HCT116 (cell line): Measurements from ENCODE around the gene GSTK1. TPM values are rescaled to one million over a fixed set of nuclear protein-coding genes. Genes with fewer than 3 reads are reported as not detected.

Source experiments
- ATAC-seq: fragments of 200-7000 bp; cut with Tn5 transposase; 2 replicates; pipeline ENCODE4 v1.9.1; 2020; ENCODE audit warnings: mild to moderate bottlenecking, moderate library complexity
- BruUV-seq: library from RNA; stranded (reverse); fragments of 400-500 nt; replicated peaks from 2 replicates; lab custom pipeline; 2021; lab: Mats Ljungman, UMichigan
- CTCF ChIA-PET: fragments of 300-600 bp; sonication (Branson Sonifier 250); formaldehyde crosslinking; loops from one replicate; lab custom pipeline; 2021; ENCODE audit warnings: antibody characterized with exemption; lab: Charles Lee
- POLR2A ChIA-PET: fragments of 300-600, 350-600 bp; sonication (Branson Sonifier 250); formaldehyde crosslinking; loops from one replicate; lab custom pipeline; 2021; ENCODE audit warnings: antibody characterized with exemption; lab: Charles Lee
- RAD21 ChIA-PET, 2 experiments: fragments of 300-600 bp; sonication (Branson Sonifier 250); formaldehyde crosslinking; loops; one replicate each; lab custom pipeline; 2023; ENCODE audit warnings: low total read pairs in 2 of 2; ENCODE audit not compliant: uncharacterized antibody in 2 of 2, unreplicated experiment in 2 of 2, low non-redundant PET in 1 of 2; lab: Charles Lee
- DNase-seq: peaks from one replicate; pipeline ENCODE4 v3.0.0-alpha.2; 2010; ENCODE audit warnings: low read depth, low spot score
- H2AFZ ChIP-seq: fragments of 200-600 bp; shearing (Covaris generic), sonication (generic); 2 replicates; pipeline ENCODE4 v1.6.1; 2017; ENCODE audit warnings: low read depth, mixed run types, mixed read lengths, antibody characterized with exemption, low read length; ENCODE audit not compliant: poor library complexity, severe bottlenecking
- H3K27ac ChIP-seq: 2 replicates; pipeline ENCODE4 v1.5.1; 2012; ENCODE audit warnings: low read depth, low read length
- H3K27me3 ChIP-seq: fragments of 200-600 bp; sonication (generic); 2 replicates; pipeline ENCODE4 v1.6.1; 2016; ENCODE audit warnings: mixed run types, low read length, mixed read lengths; ENCODE audit not compliant: insufficient read depth
- H3K36me3 ChIP-seq, 2 experiments: fragments of 200-500 bp in 1 of 2; fragments of 200-600 bp in 1 of 2; sonication (Bioruptor generic) in 1 of 2; sonication (generic) in 1 of 2; 2 replicates each; pipeline versions ENCODE4 v1.5.1 to v1.6.1; 2014 to 2016; ENCODE audit warnings: low read length in 2 of 2, inconsistent platforms in 1 of 2, mixed read lengths in 1 of 2, mixed run types in 1 of 2; ENCODE audit not compliant: insufficient read depth in 2 of 2, control insufficient read depth in 1 of 2
- H3K4me1 ChIP-seq, 2 experiments: fragments of 200-600 bp in 1 of 2; sonication (generic) in 1 of 2; 2 replicates each; pipeline versions ENCODE4 v1.5.1 to v1.6.1; 2012 to 2017; ENCODE audit warnings: low read length in 2 of 2, inconsistent platforms in 1 of 2, mild to moderate bottlenecking in 1 of 2, mixed read lengths in 1 of 2, mixed run types in 1 of 2, moderate library complexity in 1 of 2; ENCODE audit not compliant: insufficient read depth in 2 of 2, control insufficient read depth in 1 of 2
- H3K4me2 ChIP-seq: fragments of 200-600 bp; sonication (generic); 2 replicates; pipeline ENCODE4 v1.6.1; 2017; ENCODE audit warnings: mixed run types, low read length, mixed read lengths
- H3K4me3 ChIP-seq, 2 experiments: fragments of 200-600 bp in 1 of 2; sonication (generic) in 1 of 2; replicated peaks in 1 of 2; 2 replicates each; pipeline ENCODE4 v1.5.1; 2011 to 2016; ENCODE audit warnings: low read length in 2 of 2, control low read depth in 1 of 2, low read depth in 1 of 2, mild to moderate bottlenecking in 1 of 2, mixed read lengths in 1 of 2, mixed run types in 1 of 2
- H3K79me2 ChIP-seq: fragments of 200-600 bp; sonication (generic); 2 replicates; pipeline ENCODE4 v1.6.1; 2017; ENCODE audit warnings: mild to moderate bottlenecking, mixed run types, low read length, moderate library complexity, mixed read lengths; ENCODE audit not compliant: insufficient read depth
- H3K9ac ChIP-seq: fragments of 200-600 bp; sonication (generic); 2 replicates; pipeline ENCODE4 v1.6.1; 2016; ENCODE audit warnings: low read length, mixed read lengths
- H3K9me2 ChIP-seq: fragments of 200-600 bp; sonication (generic), shearing (Covaris generic); 2 replicates; pipeline ENCODE4 v1.6.1; 2017; ENCODE audit warnings: mixed run types, mild to moderate bottlenecking, moderate library complexity; ENCODE audit not compliant: insufficient read depth
- H3K9me3 ChIP-seq, 2 experiments: fragments of 200-500 bp in 1 of 2; fragments of 200-600 bp in 1 of 2; sonication (Bioruptor generic) in 1 of 2; sonication (generic) in 1 of 2; 2 replicates each; pipeline ENCODE4 v1.6.1; 2014 to 2017; ENCODE audit warnings: low read length in 2 of 2, mixed read lengths in 2 of 2, inconsistent platforms in 1 of 2, low read depth in 1 of 2, mild to moderate bottlenecking in 1 of 2, mixed run types in 1 of 2, moderate library complexity in 1 of 2; ENCODE audit not compliant: control insufficient read depth in 1 of 2, insufficient read depth in 1 of 2
- H4K20me1 ChIP-seq: fragments of 200-600 bp; sonication (generic), shearing (Covaris generic); 2 replicates; pipeline ENCODE4 v1.6.1; 2017; ENCODE audit warnings: mixed run types, mild to moderate bottlenecking, moderate library complexity; ENCODE audit not compliant: insufficient read depth
- CBX3 ChIP-seq: IDR thresholded peaks from 2 replicates; pipeline ENCODE4 v1.6.1; 2012; ENCODE audit warnings: low read depth
- CEBPB ChIP-seq: IDR thresholded peaks from 2 replicates; pipeline ENCODE4 v1.6.1; 2012; ENCODE audit warnings: low read depth
- EZH2 ChIP-seq: fragments of 200-600 bp; sonication (generic); IDR thresholded peaks from 2 replicates; pipeline ENCODE4 v1.6.1; 2017; ENCODE audit warnings: antibody characterized with exemption, mixed run types
- EZH2phosphoT487 ChIP-seq: fragments of 200-600 bp; IDR thresholded peaks from 2 replicates; pipeline ENCODE4 v1.6.1; 2018; ENCODE audit warnings: antibody characterized with exemption, borderline replicate concordance
- JUND ChIP-seq: IDR thresholded peaks from 2 replicates; pipeline ENCODE4 v1.6.1; 2012
- SIN3A ChIP-seq: IDR thresholded peaks from 2 replicates; pipeline ENCODE4 v1.6.1; 2012; ENCODE audit warnings: low read depth
- ZFX ChIP-seq: fragments of 450-650 bp; IDR thresholded peaks from 2 replicates; pipeline ENCODE4 v1.6.1; 2017
- ZNF274 ChIP-seq: fragments of 200-500 bp; sonication (Bioruptor generic); IDR thresholded peaks from 2 replicates; pipeline ENCODE4 v1.6.1; 2014; ENCODE audit warnings: mild to moderate bottlenecking, low read depth, low read length, inconsistent platforms
- intact Hi-C: fragments of 100-400 bp; cut with micrococcal nuclease; formaldehyde crosslinking; loops from 2 replicates; pipeline ENCODE4 v1.10.0; 2022
- total RNA-seq: library from RNA; stranded (reverse); gene quantifications from one replicate; pipeline ENCODE4 v1.2.1, GENCODE V29; 2021; ENCODE audit not compliant: unreplicated experiment
- TF ChIP-seq, protein P1 (sequence below): IDR thresholded peaks from 2 replicates; pipeline ENCODE4 v1.6.1; 2012; ENCODE audit warnings: low read depth
- TF ChIP-seq, protein P2 (sequence below): IDR thresholded peaks from 2 replicates; pipeline ENCODE4 v1.6.1; 2011; ENCODE audit warnings: mild to moderate bottlenecking, low read length, moderate library complexity; ENCODE audit not compliant: insufficient replicate concordance; ENCODE audit errors: extremely low read depth
- TF ChIP-seq, protein P3 (sequence below): IDR thresholded peaks from 2 replicates; pipeline ENCODE4 v1.6.1; 2012

GSTK1 gene
- total RNA-seq, 1 experiment from 2014 or later, result 83.6 TPM

DNA sequence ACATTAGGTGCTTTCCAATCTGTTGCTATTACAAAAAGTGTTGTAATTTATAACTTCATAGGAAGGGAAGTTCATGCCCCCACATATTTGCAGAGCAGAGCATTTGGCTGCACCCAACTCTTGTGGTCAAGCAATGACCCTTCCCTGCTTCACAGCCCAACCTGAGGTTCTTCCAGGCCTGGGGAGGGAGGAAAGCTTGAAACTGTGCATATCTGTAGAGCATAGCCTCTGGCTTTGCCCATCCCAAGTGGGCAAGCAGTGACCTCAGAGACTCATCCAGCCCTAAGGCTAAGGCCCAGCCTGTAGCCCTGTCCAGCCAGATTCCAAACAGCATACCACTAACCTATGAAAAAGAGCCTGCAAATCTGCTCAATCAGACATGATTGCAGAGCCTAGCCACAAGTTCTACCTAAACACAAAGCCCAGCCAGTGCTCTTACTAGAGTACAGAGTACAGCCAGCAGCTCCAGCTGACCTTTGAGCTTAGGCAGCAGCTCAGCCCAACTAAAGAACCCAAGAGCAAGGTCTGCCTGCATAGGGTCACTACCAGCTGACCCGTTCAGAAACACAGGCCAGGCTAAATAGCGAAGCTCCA is 14.4 kb upstream of the GSTK1 start (continued):
- TF ChIP-seq, protein P1, sequence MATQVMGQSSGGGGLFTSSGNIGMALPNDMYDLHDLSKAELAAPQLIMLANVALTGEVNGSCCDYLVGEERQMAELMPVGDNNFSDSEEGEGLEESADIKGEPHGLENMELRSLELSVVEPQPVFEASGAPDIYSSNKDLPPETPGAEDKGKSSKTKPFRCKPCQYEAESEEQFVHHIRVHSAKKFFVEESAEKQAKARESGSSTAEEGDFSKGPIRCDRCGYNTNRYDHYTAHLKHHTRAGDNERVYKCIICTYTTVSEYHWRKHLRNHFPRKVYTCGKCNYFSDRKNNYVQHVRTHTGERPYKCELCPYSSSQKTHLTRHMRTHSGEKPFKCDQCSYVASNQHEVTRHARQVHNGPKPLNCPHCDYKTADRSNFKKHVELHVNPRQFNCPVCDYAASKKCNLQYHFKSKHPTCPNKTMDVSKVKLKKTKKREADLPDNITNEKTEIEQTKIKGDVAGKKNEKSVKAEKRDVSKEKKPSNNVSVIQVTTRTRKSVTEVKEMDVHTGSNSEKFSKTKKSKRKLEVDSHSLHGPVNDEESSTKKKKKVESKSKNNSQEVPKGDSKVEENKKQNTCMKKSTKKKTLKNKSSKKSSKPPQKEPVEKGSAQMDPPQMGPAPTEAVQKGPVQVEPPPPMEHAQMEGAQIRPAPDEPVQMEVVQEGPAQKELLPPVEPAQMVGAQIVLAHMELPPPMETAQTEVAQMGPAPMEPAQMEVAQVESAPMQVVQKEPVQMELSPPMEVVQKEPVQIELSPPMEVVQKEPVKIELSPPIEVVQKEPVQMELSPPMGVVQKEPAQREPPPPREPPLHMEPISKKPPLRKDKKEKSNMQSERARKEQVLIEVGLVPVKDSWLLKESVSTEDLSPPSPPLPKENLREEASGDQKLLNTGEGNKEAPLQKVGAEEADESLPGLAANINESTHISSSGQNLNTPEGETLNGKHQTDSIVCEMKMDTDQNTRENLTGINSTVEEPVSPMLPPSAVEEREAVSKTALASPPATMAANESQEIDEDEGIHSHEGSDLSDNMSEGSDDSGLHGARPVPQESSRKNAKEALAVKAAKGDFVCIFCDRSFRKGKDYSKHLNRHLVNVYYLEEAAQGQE, result no peak
- TF ChIP-seq SIN3A (no peak), EZH2phosphoT487 (no peak), ZNF274 (no peak), JUND (no peak), ZFX (no peak), CBX3 (no peak)
- TF ChIP-seq, protein P2, sequence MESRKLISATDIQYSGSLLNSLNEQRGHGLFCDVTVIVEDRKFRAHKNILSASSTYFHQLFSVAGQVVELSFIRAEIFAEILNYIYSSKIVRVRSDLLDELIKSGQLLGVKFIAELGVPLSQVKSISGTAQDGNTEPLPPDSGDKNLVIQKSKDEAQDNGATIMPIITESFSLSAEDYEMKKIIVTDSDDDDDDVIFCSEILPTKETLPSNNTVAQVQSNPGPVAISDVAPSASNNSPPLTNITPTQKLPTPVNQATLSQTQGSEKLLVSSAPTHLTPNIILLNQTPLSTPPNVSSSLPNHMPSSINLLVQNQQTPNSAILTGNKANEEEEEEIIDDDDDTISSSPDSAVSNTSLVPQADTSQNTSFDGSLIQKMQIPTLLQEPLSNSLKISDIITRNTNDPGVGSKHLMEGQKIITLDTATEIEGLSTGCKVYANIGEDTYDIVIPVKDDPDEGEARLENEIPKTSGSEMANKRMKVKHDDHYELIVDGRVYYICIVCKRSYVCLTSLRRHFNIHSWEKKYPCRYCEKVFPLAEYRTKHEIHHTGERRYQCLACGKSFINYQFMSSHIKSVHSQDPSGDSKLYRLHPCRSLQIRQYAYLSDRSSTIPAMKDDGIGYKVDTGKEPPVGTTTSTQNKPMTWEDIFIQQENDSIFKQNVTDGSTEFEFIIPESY, result no peak

DNA sequence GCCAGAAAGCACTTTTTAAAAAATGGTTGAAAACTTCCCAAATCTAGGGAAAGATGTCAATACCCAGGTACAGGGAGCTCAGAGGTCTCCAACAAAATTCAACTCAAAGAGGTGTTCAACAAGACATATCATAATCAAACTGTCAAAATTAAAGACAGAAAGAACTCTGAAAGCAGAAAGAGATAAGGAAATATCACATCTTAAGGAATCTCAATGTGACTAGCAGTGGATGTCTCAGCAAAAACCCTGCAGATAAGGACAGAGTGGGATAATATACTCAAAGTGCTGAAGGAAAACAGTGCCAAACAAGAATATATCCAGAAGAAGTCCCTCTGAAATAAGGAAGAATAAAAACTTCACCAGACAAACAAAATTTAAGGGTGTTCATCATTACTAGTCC is 13.0 kb upstream of the GSTK1 start:
- H4K20me1 ChIP-seq, result no peaks in the 10 kb centered on the region
- H3K27me3 ChIP-seq, result no peaks in the 10 kb centered on the region
- no peaks in the 10 kb centered on the region for H3K79me2 ChIP-seq
- POLR2A ChIA-PET, result no interaction called here
- H3K27ac ChIP-seq, result no peak overlapping the region
- CTCF ChIA-PET, result no interaction called here
- ATAC-seq (no peak), DNase-seq (no peak)
- no peaks in the 10 kb centered on the region for H3K4me1 ChIP-seq
- no peak overlapping the region for H3K9ac ChIP-seq
- H3K36me3 ChIP-seq, result no peaks in the 10 kb centered on the region
- no peak overlapping the region for H2AFZ ChIP-seq
- H3K4me2 ChIP-seq, result no peak overlapping the region
- no peak overlapping the region for H3K4me3 ChIP-seq
- H3K9me2 ChIP-seq, result no peaks in the 10 kb centered on the region
- H3K9me3 ChIP-seq, result no peaks in the 10 kb centered on the region
- RAD21 ChIA-PET, result no interaction called here
- intact Hi-C loops, result no loop called here
- BruUV-seq, result no TSS peak
- TF ChIP-seq ZNF274 (no peak), EZH2 (no peak), JUND (no peak), EZH2phosphoT487 (no peak), ZFX (no peak), CBX3 (no peak), CEBPB (no peak)
- TF ChIP-seq, protein P3, sequence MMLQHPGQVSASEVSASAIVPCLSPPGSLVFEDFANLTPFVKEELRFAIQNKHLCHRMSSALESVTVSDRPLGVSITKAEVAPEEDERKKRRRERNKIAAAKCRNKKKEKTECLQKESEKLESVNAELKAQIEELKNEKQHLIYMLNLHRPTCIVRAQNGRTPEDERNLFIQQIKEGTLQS, result no peak
- TF ChIP-seq, protein P1, result no peak
